ENCODE results near the gene CHCHD10.
"Not testable (repeated sequence)": the region's sequence is repeated elsewhere in the genome, so short reads cannot be mapped to it uniquely, and the experiment has no call there.

Gene CHCHD10

GRCh38 chr22:23744485-23744884 is 23.3 kb downstream of the CHCHD10 start:
- DNase-seq, result no peak

GRCh38 chr22:23744001-23744400 is 23.8 kb downstream of the CHCHD10 start:
- DNase-seq, result no peak

GRCh38 chr22:23743303-23743705 is 24.5 kb downstream of the CHCHD10 start:
- DNase-seq, result no peak

- DNase-seq, result no peak
Measured at GRCh38 chr22:23742505-23743264, 25.1 kb downstream of the CHCHD10 start.

- DNase-seq, result no peak
Measured at GRCh38 chr22:23737696-23738095, 30.1 kb downstream of the CHCHD10 start.

- not testable (repeated sequence) for DNase-seq
Measured at GRCh38 chr22:23728108-23728507, 39.7 kb downstream of the CHCHD10 start.

GRCh38 chr22:23722724-23723123 is 45.0 kb downstream of the CHCHD10 start:
- no peak for DNase-seq

- no peak for DNase-seq
Measured at GRCh38 chr22:23722160-23722559, 45.6 kb downstream of the CHCHD10 start.

GRCh38 chr22:23720855-23721254 is 46.9 kb downstream of the CHCHD10 start:
- DNase-seq, result no peak

GRCh38 chr22:23718371-23719165 is 49.2 kb downstream of the CHCHD10 start:
- no peak for DNase-seq

- DNase-seq, result peak; percentile 86
Measured at GRCh38 chr22:23716811-23717801, 50.7 kb downstream of the CHCHD10 start.

Data from NCI-H774 (cell line).